Activated T-helper 1 cell treated with anti-CD3 and anti-CD28 coated beads, Interleukin-12 subunit alpha, Interleukin-12 subunit beta, Interleukin-2, Interleukin-4 antibody, amounts not matched to agents 30 ng/mL and 10 ng/mL and 1 ng/mL, durations not matched to agents 14 hours and 24 hours and 36 hours (primary cell): Measurements from ENCODE around the gene NBPF1. TPM values are rescaled to one million over a fixed set of nuclear protein-coding genes. Genes with fewer than 3 reads are reported as not detected.
"Not testable (repeated sequence)": the region's sequence is repeated elsewhere in the genome, so short reads cannot be mapped to it uniquely, and the experiment has no call there.

Experiments used
- DNase-seq: peaks from one replicate; pipeline ENCODE4 v3.0.0; 2021; ENCODE audit warnings: low spot score
- H3K27ac Mint-ChIP-seq: one replicate; pipeline ENCODE4 v1.8.0; 2021; ENCODE audit warnings: mild to moderate bottlenecking, mixed read lengths
- H3K27me3 Mint-ChIP-seq: one replicate; pipeline ENCODE4 v1.8.0; 2022; ENCODE audit warnings: mild to moderate bottlenecking, moderate library complexity, mixed read lengths; ENCODE audit not compliant: insufficient read depth
- H3K36me3 Mint-ChIP-seq: one replicate; pipeline ENCODE4 v1.8.0; 2021; ENCODE audit warnings: low read depth, mixed read lengths
- H3K4me1 Mint-ChIP-seq: one replicate; pipeline ENCODE4 v1.8.0; 2021; ENCODE audit warnings: low read depth, mixed read lengths
- H3K4me3 Mint-ChIP-seq: one replicate; pipeline ENCODE4 v1.8.0; 2021; ENCODE audit warnings: mild to moderate bottlenecking, moderate library complexity, mixed read lengths
- H3K9me3 Mint-ChIP-seq: one replicate; pipeline ENCODE4 v1.8.0; 2021; ENCODE audit warnings: mixed read lengths
- intact Hi-C: fragments of 100-400 bp; cut with micrococcal nuclease; formaldehyde crosslinking; loops from one replicate; pipeline ENCODE4 v1.15.1; 2024
- total RNA-seq: library from RNA; stranded (reverse); gene quantifications from 2 replicates; pipeline ENCODE4 v1.2.3, GENCODE V29; 2022

Gene NBPF1
- total RNA-seq, 1 donor from 2014 or later: 6.1 TPM

DNA sequence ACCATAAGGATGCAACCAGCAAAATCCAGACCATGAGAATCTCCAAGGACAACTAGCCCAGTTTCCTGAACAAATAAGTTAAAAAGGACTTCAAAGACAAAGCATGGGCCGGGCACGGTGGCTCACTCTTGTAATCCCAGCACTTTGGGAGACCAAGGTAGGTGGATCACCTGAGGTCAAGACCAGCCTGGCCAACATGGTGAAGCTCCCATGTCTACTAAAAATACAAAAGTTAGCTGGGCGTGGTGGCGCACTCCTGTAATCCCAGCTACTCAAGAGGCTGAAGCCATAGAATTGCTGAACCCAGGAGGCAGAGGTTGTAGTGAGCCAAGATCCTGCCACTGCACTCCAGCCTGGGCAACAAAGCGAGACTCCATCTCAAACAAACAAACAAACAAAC lies 22.6 kb upstream of the NBPF1 start:
- not testable (repeated sequence) for H3K27ac Mint-ChIP-seq, H3K4me1 Mint-ChIP-seq, H3K4me3 Mint-ChIP-seq, H3K27me3 Mint-ChIP-seq, H3K9me3 Mint-ChIP-seq, DNase-seq
- intact Hi-C loops: loop anchor here (2.0 kb wide), 1 partner anchor 19 kb away; no protein-coding TSS in a partner anchor
- peaks cover 18% of the 10 kb centered on the region for H3K36me3 Mint-ChIP-seq

DNA sequence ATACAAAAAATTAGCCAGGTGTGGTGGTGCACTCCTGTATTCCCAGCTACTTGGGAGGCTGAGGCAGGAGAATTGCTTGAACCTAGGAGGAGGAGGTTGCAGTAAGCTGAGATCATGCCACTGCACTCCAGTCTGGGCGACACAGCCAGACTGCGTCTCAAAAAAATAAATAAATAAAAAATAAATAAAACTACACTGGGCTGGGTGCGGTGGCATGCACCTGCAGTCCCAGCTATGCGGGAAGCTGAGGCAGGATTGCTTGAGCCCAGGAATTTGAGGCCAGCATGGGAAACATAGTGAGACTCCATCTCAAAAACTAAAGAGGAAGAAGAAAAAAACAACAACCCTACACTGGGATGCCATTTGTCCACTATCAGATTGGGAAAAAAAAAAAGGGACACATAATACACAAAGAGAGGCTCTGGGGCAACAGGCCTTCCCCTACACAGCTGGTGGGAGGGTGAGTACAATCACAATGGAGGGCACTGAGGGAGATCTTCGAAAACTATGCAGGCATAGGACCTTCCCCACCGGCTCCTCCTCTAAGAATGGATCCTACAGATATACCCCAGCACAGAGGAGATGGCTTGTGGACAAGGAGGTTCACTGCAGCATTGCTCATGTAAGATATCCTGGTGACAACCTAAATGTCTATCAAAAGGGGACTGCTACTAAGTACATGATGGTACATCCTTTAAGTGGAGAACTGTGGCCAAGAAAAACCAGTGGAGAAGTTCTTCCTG lies 20.3 kb upstream of the NBPF1 start:
- H3K27ac Mint-ChIP-seq, DNase-seq, H3K27me3 Mint-ChIP-seq, H3K4me3 Mint-ChIP-seq, H3K4me1 Mint-ChIP-seq, H3K9me3 Mint-ChIP-seq: not testable (repeated sequence)
- H3K36me3 Mint-ChIP-seq: peaks cover 30% of the 10 kb centered on the region
- intact Hi-C loops: loop anchor here (2.0 kb wide), 1 partner anchor 17 kb away; no protein-coding TSS in a partner anchor

DNA sequence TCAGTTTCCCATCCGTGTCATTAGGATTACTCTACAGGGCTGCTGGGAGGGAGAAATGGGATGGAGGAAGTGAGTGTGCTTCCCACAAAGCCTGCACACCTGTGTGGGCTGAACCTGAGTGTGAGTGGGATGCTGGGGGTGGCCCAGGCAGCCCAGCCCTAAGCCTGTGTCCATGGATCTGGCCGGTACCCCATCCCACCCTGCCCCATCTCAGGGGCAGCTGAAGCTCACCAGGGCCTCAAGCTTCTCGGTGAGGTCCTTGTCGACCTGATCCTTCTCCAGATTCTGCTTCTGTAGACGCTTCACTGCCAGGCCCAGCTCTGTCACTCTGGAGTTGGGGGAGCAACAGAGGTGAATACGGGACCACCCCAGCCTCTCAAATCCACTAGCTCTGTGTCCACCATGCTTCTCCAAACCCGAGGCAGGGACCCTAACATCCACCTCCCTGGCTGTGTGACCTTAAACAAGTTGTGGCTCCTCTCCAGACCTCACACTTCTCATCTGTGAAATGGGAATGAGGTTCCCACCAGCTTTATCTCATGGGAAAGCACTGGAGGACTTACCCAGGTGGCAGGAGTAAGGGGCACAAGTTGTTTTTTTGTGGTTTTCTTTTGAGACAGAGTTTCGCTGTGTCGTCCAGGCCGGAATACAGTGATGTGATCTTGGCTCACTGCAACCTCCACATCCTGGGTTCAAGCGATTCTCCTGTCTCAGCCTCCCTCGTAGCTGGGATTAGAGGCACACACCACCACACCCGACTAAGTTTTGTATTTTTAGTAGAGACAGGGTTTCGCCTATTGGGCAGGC lies 18.9 kb upstream of the NBPF1 start:
- DNase-seq, H3K4me1 Mint-ChIP-seq, H3K27me3 Mint-ChIP-seq, intact Hi-C loops, H3K4me3 Mint-ChIP-seq, H3K27ac Mint-ChIP-seq, H3K9me3 Mint-ChIP-seq: not testable (repeated sequence)
- H3K36me3 Mint-ChIP-seq: peaks cover 40% of the 10 kb centered on the region

- DNase-seq: no peak
- H3K36me3 Mint-ChIP-seq: peaks cover 44% of the 10 kb centered on the region
Observed at GRCh38 chr1:16631248-16632043, 18.1 kb upstream of the NBPF1 start.

DNA sequence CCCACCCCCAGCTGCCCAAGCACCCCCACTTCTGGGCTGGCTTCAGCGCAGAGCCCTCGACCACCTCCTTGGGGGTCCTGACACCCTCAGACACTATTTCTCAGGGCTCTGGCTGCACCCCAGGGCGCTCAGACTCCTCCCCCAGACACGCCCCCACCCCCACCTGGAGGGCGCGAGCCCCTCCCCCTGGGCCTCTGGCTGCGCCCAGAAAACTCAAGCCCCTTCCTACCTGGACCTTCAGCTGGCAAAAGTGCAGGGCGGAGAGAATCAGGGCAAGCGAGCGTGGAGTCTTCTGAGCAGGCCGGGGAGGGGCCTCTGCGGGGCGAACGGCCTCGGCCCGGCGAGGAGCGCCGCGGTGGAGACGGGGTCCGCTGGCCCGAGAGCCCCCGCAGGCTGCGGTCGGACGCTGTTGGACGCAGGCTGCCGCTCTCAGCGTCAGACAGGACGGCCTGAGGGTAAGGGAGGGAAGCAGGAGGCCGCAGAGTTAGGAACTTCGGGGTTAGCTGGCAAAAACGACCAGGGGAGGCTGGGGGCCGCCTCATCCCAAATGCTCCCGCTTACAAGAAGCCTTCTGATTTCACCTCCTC lies 17.4 kb upstream of the NBPF1 start:
- no peak overlapping the region for H3K4me3 Mint-ChIP-seq
- peaks cover 51% of the 10 kb centered on the region for H3K36me3 Mint-ChIP-seq
- no peaks in the 10 kb centered on the region for H3K27me3 Mint-ChIP-seq
- no peak for DNase-seq
- H3K9me3 Mint-ChIP-seq: no peaks in the 10 kb centered on the region
- no peak overlapping the region for H3K27ac Mint-ChIP-seq
- intact Hi-C loops: no loop called here
- no peaks in the 10 kb centered on the region for H3K4me1 Mint-ChIP-seq

More at GRCh38 chr1:16631248-16632043, 18.1 kb upstream of the NBPF1 start:
- Mint-ChIP-seq H3K4me1 (no peaks in the 10 kb centered on the region), H3K4me3 (no peak overlapping the region), H3K27me3 (no peaks in the 10 kb centered on the region), H3K9me3 (no peaks in the 10 kb centered on the region), H3K27ac (no peak overlapping the region)
- intact Hi-C loops: no loop called here

- intact Hi-C loops, H3K4me1 Mint-ChIP-seq, H3K27ac Mint-ChIP-seq, H3K9me3 Mint-ChIP-seq, DNase-seq, H3K4me3 Mint-ChIP-seq, H3K27me3 Mint-ChIP-seq: not testable (repeated sequence)
- peaks cover 51% of the 10 kb centered on the region for H3K36me3 Mint-ChIP-seq
Observed at GRCh38 chr1:16629916-16630530, 16.7 kb upstream of the NBPF1 start.

- intact Hi-C loops: no loop called here
- no peak for DNase-seq
Observed at GRCh38 chr1:16628361-16629111, 15.2 kb upstream of the NBPF1 start.

DNA sequence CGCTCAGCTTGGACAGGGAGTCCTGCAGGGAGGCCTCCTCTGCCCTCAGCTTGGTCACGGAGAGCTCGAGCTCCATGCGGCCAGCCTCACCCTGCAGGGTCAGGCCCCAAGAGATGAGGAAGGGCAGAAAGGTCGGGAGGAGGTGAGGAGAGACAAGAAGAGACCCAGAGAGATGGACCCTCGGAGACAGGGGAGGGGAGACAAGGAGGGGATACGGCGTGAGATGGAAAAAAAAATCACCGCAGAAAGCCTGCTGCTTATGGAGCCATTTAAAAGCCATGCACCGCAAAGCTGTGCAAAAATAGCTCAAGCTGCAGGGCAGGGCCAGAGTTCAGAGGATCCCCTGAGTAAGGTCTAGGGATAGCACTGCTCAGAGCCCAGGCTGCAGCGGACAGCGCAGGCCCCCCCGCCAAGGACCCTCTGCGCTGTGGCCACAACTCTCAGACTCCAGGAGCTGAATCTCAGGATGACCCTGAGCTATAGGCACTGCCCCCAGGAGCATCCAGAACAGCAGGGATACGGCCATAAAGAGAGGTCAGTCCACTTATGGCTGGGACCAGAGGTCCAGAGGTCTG lies 13.1 kb upstream of the NBPF1 start:
- not testable (repeated sequence) for DNase-seq, H3K27me3 Mint-ChIP-seq
- peaks cover 37% of the 10 kb centered on the region for H3K36me3 Mint-ChIP-seq

More at GRCh38 chr1:16628361-16629111, 15.2 kb upstream of the NBPF1 start:
- no peaks in the 10 kb centered on the region for H3K4me1 Mint-ChIP-seq
- peaks cover 45% of the 10 kb centered on the region for H3K36me3 Mint-ChIP-seq
- H3K27me3 Mint-ChIP-seq: no peaks in the 10 kb centered on the region
- no peak overlapping the region for H3K4me3 Mint-ChIP-seq
- no peaks in the 10 kb centered on the region for H3K9me3 Mint-ChIP-seq
- no peak overlapping the region for H3K27ac Mint-ChIP-seq

DNA sequence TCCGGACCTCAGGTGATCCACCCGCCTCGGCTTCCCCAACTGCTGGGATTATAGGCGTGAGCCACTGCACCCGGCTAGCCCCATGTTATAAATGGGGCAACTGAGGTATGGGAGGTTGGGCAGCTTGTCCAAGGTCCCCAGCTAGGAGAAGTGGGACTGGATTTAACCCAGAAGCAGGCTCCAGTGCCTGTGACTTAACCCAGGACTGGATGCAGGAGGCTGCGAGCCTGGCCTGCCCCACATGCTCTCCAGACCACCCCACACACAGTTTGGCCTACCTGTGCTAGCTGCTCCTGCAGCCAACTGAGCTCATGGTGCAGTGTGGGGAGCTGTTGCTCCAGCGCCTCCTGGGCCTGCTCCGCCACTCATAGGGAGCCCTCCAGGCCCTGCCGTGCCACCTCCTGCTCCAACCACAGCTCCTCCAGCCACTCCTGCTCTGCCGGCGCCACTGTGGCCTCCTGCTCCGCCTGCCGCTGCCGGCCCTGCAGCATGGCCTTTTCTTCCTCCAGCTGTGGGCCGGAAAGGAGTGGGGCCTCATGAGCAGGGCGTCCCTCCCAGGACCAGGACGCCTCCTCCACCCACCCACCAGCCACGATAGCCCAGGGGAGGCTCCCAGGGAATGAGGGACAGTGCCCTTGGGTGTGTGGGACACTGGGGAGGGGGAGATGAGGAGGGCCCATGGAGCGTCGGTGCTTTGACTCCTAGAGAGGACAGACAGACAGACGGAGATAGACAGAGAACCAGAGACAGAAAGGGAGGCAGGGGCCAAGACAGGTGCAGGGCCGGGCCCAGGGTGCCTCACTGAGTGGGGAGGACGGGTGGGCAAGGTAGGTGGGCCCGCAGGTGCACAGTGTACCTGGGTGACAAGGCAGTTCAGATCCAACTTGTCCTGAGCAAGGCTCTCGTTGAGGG lies 12.4 kb upstream of the NBPF1 start:
- Mint-ChIP-seq H3K9me3 (no peaks in the 10 kb centered on the region), H3K4me1 (no peaks in the 10 kb centered on the region), H3K27me3 (no peaks in the 10 kb centered on the region), H3K36me3 (peaks cover 35% of the 10 kb centered on the region), H3K27ac (no peak overlapping the region), H3K4me3 (no peak overlapping the region)
- DNase-seq: no peak
- intact Hi-C loops: no loop called here

More for the DNA sequence above, 13.1 kb upstream of the NBPF1 start:
- H3K9me3 Mint-ChIP-seq, H3K4me1 Mint-ChIP-seq, H3K27ac Mint-ChIP-seq, H3K4me3 Mint-ChIP-seq, intact Hi-C loops: not testable (repeated sequence)

DNA sequence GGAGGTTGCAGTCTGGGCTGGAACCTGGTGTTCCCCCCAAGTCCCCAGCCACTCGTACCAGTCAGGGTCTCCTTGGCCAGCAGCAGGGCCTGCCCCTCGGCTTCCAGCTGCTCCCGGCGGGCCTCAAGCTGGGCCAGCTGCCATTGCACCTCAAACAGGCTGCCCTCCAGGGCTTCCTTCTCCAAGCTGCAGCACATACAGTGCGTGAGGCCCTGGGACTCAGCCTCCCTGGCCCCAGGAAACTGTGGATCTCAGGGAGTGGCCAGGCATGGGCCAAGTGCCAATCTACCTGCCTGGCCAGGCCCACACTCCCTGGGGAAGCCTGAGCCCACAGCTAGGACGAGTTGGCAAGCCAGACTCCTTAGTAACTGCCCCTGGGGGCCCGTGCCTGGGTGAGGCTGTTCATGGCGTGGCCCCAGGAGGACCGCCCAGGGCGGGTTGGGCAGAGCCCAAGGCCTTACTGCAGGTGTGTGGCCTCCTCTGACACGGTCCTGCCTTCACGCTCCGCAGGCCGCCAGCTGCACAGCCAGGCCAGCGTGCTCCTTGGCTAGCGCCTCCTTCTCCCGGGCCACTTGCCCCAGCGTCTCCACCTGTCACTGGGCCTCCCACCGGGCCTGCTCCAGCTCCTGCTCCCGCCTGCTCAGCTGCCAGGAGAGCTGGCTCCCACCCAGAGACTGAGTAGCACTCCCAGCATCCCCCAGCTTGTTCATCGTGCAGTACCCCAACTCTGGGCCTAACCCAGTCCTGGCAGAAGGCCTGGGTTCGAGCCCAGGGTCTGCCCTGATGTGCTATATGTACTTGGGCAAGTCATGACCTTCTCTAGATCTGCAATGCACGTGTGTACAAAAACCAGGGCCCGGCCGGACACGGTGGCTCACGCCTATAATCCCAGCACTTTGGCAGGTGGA lies 10.7 kb upstream of the NBPF1 start:
- intact Hi-C loops: not testable (repeated sequence)

More for the DNA sequence above, 10.7 kb upstream of the NBPF1 start:
- not testable (repeated sequence) for H3K4me3 Mint-ChIP-seq, H3K4me1 Mint-ChIP-seq, DNase-seq, H3K27ac Mint-ChIP-seq, H3K9me3 Mint-ChIP-seq, H3K27me3 Mint-ChIP-seq
- peaks cover 25% of the 10 kb centered on the region for H3K36me3 Mint-ChIP-seq
